GOT3 (cell line): ENCODE data around the gene DVL1.
"Not testable (repeated sequence)": the region's sequence is repeated elsewhere in the genome, so short reads cannot be mapped to it uniquely, and the experiment has no call there.

Source experiments
- DNase-seq: peaks from one replicate; lab custom pipeline; 2025; ENCODE audit warnings: mixed read lengths; lab: John Stamatoyannopoulos, UW

Gene DVL1

DNA sequence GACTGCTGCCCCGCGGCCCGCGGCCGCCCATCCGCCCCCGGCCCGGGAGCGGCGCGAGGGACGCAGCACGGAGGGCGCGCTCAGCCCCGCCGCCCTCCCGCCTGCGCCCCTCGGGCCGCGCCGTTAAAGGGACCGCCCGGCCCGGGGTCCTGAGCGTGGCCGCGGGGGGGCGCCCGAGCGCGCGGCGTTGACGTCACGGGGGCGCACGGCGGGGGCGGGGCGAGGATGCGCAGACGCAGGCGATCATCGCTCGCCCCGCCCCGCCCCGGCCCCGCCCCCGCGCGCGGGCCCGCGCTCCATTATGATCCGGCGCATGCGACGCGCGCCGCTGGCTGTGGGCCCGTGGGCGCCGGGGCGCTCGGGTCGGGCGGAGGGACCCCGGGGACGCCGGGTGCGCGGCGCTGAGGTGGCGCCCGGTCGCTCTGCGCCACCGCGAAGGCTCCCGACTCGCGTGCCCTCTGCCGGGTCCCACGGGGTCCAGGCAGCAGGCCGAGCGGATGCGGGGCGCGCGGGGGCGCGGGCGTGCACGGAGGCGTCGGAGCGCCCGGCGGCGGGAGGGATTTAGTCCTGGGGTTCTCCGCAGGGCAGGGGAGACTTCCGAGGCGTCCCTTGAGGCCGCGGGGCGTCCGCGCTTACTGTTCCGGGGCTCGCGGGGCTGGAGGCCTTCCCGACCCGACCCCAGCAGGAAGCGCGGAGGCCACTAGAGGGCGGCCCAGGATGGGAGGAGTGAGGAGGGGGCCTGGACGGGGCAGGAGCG lies at the start of gene DVL1:
TSS of gene DVL1 (minus strand) at position 163 of the 757 bp plus-strand sequence. CDS start 353 bp downstream, outside the sequence.
- DNase-seq = no peak

DNA sequence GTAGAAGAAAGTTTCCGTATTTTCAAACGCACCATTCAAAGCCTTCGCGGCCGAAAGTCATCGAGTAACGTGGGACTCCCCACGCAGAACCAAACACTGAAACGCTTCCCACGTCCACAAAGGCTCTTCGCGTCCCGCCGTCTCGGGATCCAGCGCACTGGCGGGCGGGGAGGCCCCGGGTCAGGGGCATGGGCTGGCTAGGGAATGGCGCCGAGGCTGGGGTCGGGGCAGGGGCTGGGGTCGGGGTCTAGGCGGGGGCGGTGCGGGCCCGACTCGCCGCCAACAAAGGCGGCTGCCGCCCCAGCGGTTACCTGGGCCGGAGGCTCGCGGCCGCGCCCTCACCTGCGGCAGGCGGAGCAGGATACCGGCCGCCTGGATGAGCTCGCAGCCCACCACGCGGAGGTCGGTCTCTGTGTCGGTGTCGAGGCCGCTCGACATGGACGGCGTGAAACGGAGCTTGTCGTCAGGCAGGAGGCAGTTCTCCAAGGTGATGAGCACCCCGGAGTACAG lies 49.5 kb upstream of the DVL1 start:
- no peak for DNase-seq

DNA sequence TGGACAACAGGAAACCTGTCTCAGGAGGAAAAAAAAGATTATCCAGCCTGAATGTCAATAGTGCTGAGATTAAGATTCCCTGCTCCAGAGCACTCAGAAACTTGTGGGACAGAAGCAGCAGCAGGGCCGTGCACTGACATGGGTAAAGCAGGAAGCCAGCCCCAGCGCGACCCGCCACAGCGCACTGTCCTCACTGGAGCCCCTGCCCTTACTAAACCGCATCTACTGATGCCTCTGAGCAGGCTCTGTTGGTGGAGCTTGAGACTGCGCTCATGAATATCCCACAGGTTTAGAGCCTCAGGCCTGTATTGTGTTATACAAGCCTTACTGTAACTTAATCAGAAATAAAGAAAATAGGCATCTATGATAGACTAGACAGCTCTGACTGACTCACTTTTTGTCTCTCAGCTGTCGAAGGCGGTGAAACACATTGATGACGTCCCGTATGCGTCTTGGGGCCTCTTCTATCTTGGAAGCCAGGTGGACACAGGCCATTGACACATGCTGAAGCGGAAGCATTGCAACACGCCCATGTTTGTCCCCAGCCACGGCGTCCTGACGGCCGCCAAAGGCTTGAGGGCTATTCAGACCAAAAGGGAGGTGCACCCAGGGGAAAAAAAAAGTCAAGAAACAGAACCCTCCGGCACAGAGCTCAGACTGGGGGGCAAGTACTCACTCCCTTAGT lies 48.8 kb upstream of the DVL1 start:
- no peak for DNase-seq

DNA sequence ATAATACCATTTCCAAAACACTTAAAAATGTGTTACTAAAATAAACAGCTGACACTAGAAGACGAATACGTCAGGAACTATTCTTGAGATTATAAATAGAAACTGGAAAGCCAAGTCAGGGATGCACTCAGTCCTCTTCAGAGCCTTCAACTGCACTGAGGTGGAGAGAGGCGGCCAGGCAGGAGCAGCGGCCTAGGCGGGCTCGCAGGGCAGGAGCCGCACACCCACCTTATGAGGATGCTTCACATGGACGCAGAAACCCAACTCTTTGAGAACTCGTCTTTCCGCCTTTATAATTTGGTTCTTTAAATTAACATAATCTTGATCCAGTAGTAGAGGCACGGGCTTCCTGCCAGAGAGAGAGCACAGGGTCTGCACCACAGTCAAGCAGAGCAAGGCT lies 45.9 kb upstream of the DVL1 start:
- DNase-seq = no peak

DNA sequence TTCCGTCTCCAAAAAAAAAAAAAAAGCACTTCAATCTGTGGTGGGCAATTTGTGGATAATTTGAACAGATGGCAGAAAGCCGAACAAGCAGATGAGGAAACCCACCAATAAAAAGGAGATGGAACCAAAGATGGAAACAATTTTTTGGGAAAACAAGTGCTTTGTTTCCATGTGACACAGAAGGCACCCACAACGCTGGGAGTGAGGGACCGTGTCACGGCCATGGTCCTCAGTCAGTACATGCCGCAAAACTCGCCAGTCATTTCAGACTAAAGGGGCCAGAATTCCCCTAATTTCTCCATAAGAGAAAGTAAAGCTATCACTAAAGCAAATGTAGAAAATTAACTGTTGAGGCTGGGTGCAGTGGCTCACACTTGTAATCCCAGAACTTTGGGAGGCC lies 44.9 kb upstream of the DVL1 start:
- no peak for DNase-seq

DNA sequence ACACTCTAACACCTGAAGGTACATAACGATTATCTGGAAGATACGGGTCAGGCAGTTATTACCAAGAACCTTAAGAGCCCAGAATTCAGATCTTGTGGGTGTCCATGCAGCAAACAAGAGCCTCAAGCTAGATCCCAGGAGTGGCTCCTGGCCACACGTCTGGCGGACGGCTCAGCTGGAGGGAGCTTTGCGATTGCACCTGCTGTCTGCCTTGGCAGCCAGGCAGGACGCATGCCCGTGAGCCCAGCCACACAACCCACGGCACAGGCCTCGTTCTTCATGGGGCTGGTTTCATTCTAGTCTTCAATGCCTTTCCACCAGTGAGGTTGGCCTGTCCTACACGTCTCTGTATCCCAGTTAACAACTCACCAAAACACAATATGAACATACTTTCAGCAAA lies 44.2 kb upstream of the DVL1 start:
- DNase-seq = no peak

DNA sequence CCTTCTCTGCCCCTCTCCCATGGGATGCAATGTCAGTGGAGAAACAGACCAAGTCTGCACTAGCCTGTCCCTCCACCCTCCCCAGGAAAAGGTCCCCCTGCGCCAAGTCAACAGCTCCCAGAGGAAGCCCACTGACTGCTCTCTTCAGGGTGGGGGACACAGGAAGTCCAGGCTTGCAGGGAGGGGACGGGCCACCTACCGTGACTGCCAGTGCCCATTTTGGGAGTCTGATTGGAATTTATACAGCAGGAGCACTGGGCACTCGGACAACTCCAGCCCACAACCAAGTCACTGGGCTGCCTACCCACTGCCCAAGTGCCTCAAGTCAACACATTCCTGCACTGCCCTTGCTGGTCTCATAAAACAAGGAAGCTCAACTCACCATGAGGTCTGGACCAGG lies 43.8 kb upstream of the DVL1 start:
- DNase-seq = no peak

DNA sequence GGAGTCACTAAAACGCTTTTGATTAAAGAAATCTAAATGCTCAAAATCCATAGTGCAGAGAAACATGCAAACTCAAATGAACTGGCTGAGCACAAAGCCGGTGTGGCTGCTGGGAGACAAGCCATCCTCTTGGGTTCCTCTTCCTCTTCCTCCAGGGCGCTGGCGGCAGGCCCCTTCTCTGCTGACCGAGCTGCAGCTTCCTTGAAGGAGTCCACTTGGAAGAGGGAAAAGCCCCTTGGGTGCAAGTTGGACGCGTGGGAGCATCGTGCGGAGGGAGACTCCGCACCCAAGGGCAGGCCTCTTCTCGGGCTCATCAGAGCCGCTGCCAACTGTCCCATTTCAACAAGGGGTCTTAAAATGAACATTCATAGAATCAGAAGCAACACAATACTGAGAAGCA lies 42.0 kb upstream of the DVL1 start:
- DNase-seq = no peak

DNA sequence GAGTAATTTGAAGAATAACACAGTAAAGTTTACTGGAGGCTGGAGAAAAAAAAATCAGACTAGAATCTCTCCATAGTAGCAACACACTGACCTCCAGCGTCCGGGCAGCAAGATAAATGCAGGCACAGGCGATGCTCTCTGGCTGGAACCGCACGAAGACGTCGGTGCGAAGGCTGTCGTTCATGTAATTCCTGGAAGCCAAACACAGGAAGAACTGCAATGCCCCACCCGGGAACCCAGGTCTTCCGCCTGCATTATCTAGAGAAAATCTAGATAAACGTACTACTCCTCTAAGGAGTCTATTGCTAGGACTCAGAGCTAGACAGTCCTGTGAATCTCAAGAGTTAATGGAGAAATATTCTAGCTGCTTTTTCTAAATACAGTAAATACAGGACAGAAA lies 41.5 kb upstream of the DVL1 start:
- DNase-seq = no peak

DNA sequence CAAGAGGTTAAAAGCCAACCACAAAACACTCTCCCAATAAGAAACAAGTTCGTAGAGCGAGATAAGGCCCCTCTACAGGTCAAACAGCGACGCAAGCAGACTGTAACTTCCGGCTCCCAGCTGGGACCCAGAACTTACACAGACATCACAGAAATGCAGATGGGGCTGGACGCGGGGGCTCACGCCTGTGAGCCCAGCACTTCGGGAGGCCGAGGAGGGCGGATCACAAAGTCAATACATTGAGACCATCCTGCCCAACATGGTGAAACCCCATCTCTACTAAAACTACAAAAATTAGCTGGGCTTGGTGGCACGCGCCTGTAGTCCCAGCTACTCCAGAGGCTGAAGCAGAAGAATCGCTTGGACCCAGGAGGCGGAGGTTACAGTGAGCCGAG lies 38.9 kb upstream of the DVL1 start:
- DNase-seq = no peak

DNA sequence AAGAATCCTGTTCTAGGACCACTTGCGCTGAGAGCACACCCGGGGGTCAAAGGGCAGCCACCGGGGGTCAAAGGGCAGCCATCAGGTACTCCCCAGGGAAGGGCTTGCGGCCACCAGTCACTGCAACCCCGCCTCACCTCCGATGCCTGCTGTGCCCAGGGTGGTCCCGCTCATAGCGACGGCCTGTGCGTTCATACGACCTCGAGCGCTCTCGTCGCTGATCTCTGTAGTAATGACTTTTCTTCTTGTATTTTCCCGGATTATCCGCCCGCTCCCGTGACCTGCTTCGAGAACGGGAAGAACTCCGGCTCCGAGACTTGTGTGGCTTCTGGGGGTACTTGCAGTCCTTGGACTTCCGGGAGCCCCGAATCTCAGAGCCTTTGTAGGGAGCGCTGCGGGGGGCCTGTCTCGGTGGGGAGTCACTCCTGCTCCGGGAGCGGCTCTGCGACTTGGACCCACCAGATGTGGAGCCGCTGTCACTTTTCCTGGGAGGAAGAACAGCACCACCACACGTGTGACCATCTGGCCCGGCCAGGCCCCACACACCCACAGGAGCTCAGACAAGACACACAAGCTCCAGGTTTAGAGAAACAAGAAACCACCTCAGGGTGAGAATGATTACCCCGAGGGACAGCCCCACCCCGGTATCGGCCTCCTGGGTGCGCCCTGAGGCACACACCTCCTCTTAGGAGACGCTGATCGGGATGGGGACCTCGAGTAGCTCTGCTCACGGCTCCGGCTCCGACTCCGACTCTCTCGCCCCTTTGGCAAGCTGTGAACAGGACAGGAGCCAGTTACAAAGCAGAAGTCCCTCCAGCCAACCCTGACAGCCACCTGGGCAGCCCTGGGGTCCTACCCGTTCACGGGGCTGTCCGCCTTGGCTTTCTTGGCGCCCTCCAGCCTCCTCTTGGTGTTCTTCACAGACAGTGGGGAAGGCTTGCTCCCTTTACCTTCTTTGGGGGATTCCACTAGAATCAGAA lies 38.2 kb upstream of the DVL1 start:
- no peak for DNase-seq

DNA sequence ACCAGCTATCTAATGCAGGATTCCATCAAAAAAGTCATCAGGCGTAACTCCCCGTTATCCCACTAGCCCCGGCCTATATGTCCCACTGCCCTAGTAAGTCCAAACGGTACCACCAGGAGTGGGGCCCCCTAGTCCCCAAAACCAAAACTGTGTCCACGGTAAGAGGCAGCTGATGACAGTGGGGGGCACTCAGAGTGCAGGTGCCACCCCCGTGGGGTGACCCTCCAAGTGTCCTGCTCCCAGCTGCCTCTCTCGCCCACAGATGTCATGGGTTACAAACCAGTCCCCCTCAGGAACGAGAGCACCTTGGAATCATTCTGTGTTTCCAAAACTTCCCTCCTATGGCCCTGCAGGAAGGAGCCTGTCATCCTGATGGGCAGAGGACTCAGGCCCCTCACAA lies 36.7 kb upstream of the DVL1 start:
- DNase-seq = no peak

DNA sequence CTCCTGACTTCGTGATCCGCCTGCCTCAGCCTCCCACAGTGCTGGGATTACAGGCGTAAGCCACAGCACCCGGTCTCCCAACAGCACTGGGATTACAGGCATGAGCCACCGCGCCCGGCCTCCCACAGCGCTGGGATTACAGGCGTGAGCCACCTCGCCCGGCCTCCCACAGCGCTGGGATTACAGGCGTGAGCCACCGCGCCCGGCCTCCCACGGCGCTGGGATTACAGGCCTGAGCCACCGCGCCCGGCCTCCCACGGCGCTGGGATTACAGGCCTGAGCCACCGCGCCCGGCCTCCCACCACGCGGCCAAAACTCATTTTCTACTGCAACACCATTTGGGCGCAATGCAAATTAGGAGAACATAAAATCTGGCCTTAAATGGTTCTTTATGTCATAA lies 36.1 kb upstream of the DVL1 start:
- DNase-seq = not testable (repeated sequence)

DNA sequence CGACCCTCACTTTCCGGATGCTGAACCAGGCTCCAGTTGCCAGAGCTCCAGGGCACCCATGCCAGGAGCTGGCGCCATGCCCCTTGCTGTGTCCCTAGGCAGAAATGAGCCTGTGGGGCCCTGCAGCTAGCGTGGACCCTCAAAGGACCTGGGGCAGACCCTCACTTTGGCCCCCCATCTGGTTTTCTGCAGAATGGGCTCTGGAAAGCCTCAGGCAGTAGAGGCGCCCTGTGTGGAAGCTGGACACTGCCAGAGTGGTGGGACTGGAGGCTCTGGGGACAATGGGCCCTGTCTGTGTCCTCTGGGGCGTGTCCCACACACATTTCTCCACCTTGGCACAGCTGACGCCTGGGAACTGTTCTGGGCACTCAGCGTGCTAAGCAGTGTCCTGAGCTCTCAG lies 32.1 kb upstream of the DVL1 start:
- no peak for DNase-seq

DNA sequence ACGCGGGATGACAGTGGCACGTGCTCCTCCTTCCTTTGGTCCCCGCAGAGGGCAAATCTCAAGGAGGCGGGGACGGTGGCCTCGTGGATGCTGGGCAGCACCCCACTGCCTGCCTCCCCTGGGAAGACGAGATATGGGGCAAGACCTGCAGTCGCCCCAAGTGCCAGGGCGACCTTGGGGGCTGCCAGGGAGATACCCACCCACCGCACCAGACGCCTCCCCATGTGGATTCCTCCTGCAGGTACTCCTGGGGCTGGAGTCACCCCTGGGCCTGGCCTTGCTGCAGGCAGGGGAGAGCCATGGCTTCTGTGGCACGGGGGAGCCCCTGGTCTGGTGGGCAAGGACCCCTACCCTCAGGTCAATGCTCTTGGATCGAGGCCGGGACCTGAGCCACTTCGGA lies 31.6 kb upstream of the DVL1 start:
- no peak for DNase-seq

DNA sequence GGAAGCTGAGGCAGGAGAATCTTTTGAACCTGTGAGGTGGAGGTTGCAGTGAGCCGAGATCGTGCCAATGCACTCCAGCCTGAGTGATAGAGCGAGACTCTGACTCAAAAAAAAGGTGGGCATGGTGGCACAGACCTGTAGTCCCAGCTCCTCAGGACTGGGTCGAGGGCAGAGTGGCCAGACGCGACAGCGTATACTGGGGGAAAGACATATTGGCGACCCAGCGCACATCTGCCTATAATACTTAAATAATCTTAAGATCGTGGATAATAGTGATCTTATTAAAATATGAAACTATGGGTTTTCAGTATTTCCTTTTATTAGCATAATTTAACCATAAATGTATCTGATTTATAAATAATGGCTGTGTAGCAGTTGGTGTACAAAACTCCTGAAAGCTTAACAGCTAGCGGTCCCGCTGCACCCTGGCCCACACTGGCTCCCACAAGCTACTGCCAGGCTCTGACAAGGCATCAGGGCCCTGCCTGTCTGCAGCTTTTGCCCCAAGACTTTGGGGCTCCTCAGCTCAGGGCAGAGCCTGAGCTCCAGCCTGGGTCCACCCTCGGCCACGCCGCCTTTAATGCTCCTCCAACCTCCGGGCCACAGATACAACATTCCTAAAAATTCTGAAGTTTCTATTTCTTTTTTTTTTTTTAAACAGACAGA lies 28.5 kb upstream of the DVL1 start:
- no peak for DNase-seq

DNA sequence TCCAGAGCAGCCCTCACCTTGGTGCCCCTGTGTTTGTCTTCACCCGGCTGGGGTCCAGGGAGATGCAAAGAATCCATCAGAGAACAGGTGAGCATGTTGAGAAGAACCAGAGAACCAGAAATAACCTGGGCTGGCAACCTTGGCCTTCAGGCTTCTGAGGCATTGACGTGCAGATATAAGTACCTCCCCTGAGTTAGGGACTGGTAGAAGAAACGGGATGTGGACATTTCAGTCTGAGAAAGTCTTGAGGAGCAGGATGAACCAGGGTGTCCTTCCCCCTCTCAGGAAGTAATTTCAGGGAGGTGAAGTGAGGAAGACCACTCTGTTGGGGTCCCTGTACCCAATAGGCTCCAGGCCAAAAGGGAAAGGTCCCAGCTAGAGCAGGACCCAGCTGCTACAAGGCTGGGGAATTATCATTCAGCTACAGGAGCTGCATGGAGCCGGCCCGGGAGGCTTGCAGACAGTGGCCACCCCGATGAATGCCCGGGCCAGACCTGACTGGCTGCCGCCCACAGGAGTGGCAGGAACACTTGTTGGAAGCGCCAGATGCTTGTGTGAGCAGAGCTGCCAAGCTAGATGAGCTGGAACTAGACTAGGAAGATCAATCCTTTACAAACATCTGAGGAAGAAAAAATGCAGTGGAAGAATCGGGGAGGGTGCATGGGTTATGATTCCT lies 27.5 kb upstream of the DVL1 start:
- no peak for DNase-seq

DNA sequence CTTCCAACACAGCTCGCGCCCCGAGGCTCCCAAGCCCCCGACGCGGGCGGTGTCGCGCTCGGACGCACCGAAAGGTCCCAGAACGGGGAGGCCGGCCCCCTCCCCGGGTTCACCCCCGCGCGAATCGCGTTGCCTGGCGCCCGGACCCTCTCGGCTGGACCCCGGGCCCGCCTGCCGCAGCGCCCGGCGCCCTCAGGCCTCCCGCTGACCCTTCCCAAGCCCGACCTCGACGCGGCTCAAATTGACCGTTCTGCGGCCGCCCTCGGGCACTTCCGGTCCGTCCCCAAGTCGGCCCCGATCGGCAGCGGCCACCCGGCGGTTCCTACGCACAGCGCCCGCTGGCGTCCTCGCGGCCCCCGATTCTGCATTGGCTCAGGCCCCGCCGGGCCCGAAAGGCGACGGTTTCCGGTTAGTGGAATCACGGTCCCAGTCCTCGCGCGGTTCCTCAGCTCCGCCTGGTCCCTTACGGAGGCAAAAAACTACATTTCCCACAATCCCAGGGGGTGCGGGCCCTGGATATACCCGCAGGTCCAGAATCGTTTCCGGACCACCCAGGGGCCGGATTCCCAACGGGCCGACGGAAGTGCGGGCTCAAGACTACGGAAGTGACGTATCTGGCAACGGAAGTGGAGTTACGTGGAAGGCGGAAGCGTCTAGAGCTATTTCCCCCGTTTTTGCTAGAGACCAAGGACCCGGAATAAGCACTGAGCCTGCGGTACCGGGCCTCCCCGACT lies 25.9 kb upstream of the DVL1 start, which contains the start of gene AURKAIP1:
TSS of gene AURKAIP1 (minus strand) at position 279 of the 734 bp plus-strand sequence. CDS start 451 bp downstream, outside the sequence.
- DNase-seq = peak; percentile 98

DNA sequence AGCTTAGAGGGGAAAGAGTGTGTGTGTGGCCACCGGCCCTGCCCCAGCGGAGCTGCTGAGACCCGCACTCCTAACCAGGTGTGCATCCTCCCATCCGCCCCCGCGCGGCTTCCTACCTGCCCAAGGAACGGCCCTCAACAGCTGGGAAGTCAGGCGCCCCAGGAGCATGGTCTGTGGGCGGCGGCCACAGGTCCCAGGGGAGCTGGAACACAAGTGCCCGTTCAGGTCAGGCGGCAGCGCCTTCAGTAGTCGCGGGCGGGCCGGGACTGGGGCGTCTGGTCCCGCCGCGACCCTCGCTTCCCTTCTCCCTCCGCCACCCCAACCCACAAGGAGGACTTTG lies 25.3 kb upstream of the DVL1 start:
- DNase-seq = no peak

DNA sequence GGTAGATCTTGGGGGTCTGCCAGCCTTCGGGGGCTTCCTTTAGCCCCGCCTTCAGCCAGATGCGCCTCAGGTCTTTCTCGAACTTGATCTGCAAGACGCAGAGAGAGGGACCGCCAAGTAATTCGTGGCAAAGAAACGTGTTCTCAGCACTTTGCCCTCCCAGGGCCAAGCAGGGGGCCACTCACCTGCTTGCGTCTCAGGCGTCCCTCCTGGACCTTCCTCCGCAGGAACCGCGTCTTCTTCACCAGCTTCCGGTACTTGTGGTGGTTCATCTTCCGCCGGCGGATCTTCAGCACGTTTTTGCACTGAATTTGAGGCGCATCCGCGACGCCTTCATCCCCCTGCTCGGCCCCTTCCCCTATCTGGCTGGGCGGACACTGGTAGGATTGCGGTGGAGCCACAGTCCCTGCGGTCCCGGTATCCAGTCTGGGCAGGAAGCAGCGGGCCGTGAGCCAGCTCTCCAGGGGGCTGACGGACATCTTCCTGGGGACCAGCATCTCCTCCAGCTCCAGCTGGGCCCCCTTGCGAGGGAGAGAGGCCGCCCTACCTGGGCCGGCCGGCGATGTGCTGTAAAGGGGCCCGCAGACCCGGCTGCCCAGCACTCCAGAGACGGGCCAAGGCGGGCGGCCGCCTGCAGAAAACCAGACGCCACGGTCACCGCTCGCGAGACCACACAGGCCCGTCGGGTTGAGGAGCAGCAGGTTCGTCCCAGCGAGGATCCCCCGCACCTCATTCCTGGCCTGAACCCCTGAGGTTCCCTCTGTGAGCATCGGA lies 24.8 kb upstream of the DVL1 start:
- no peak for DNase-seq
